HepG2 (cell line): Measurements from ENCODE around the gene EPS8. TPM values are rescaled to one million over a fixed set of nuclear protein-coding genes. Genes with fewer than 3 reads are reported as not detected.

Source experiments
- ATAC-seq: fragments of 200-7000 bp; cut with Tn5 transposase; 3 replicates; pipeline ENCODE4 v1.9.1; 2020; ENCODE audit warnings: mild to moderate bottlenecking, moderate library complexity
- BruUV-seq: library from RNA; stranded (reverse); fragments of 400-500 nt; replicated peaks from 2 replicates; lab custom pipeline; 2021; lab: Mats Ljungman, UMichigan
- CTCF ChIA-PET: fragments of 300-600 bp; formaldehyde crosslinking; extraction: SDS; loops from one replicate; lab custom pipeline; 2021; ENCODE audit warnings: low total read pairs, inconsistent platforms, low intra/inter-chr PET ratio; lab: Yijun Ruan, JAX
- POLR2A ChIA-PET: fragments of 350-600 bp; sonication (Branson Sonifier 250); formaldehyde crosslinking; loops from one replicate; lab custom pipeline; 2020; ENCODE audit warnings: antibody characterized with exemption, inconsistent platforms; lab: Yijun Ruan, JAX
- DNase-seq: peaks from one replicate; pipeline ENCODE4 v3.0.0-alpha.2; 2015; ENCODE audit warnings: low spot score
- FAIRE-seq: peaks from 3 replicates; lab custom pipeline; 2011; peaks lifted over from hg19 to GRCh38; lab: Jason Lieb, UNC
- H2AFZ ChIP-seq: one replicate; pipeline ENCODE4 v1.6.1; 2011; ENCODE audit warnings: low read length, inconsistent platforms
- H3K27ac ChIP-seq: fragments of 300-600 bp; 3 replicates; pipeline ENCODE4 v1.8.0; 2011; ENCODE audit warnings: mixed run types, mild to moderate bottlenecking, mixed read lengths, low read length, inconsistent platforms; ENCODE audit not compliant: insufficient read depth; ENCODE audit errors: extremely low read length
- H3K27me3 ChIP-seq, 2 experiments: fragments of 200-600 bp in 1 of 2; 2 replicates in 1 of 2; 3 replicates in 1 of 2; pipeline versions ENCODE4 v1.6.0 to v1.8.0; 2011; ENCODE audit warnings: low read length in 2 of 2, mild to moderate bottlenecking in 2 of 2, moderate library complexity in 2 of 2, inconsistent platforms in 1 of 2; ENCODE audit not compliant: insufficient read depth in 2 of 2, control insufficient read depth in 1 of 2
- H3K36me3 ChIP-seq, 2 experiments: fragments of 200-600 bp in 1 of 2; replicated peaks in 1 of 2; 2 replicates in 1 of 2; 3 replicates in 1 of 2; pipeline versions ENCODE4 v1.5.1 to v1.8.0; 2011; ENCODE audit warnings: low read length in 2 of 2, inconsistent platforms in 1 of 2; ENCODE audit not compliant: insufficient read depth in 2 of 2, control insufficient read depth in 1 of 2
- H3K4me1 ChIP-seq: 2 replicates; pipeline ENCODE4 v1.5.1; 2012; ENCODE audit warnings: low read length, inconsistent platforms; ENCODE audit not compliant: insufficient read depth
- H3K4me2 ChIP-seq: 2 replicates; pipeline ENCODE4 v1.6.0; 2011; ENCODE audit warnings: low read depth, low read length, inconsistent platforms
- H3K4me3 ChIP-seq, 3 experiments: fragments of 200-600 bp in 1 of 3; sonication (generic), shearing (Covaris generic) in 1 of 3; replicated peaks in 1 of 3; 2 replicates each; pipeline ENCODE4 v1.5.1; 2011 to 2016; ENCODE audit warnings: low read length in 3 of 3, inconsistent platforms in 2 of 3, low read depth in 2 of 3, mild to moderate bottlenecking in 2 of 3, control low read depth in 1 of 3, mixed read lengths in 1 of 3; ENCODE audit not compliant: insufficient read depth in 1 of 3
- H3K79me2 ChIP-seq: one replicate; pipeline ENCODE4 v1.6.1; 2011; ENCODE audit warnings: low read length, inconsistent platforms; ENCODE audit not compliant: insufficient read depth
- H3K9ac ChIP-seq: 2 replicates; pipeline ENCODE4 v1.6.0; 2011; ENCODE audit warnings: mild to moderate bottlenecking, low read depth, low read length, inconsistent platforms; ENCODE audit not compliant: insufficient read depth
- H3K9me3 ChIP-seq: 2 replicates; pipeline ENCODE4 v1.5.1; 2012; ENCODE audit warnings: mild to moderate bottlenecking, low read length
- H4K20me1 ChIP-seq: 2 replicates; pipeline ENCODE4 v1.6.0; 2011; ENCODE audit warnings: inconsistent platforms, mild to moderate bottlenecking, low read length, moderate library complexity; ENCODE audit not compliant: insufficient read depth
- GABPB1 ChIP-seq: IDR thresholded peaks from 2 replicates; pipeline ENCODE4 v1.6.1; 2016; ENCODE audit warnings: mild to moderate bottlenecking, missing genetic modification reagents, moderate library complexity, missing compliant biosample characterization
- GMEB1 ChIP-seq: sonication (generic); formaldehyde crosslinking; IDR thresholded peaks from 2 replicates; pipeline ENCODE4 v1.5.1; 2020; ENCODE audit warnings: missing genetic modification reagents, mild to moderate bottlenecking, borderline replicate concordance
- GRHL1 ChIP-seq: sonication (generic); formaldehyde crosslinking; conservative IDR thresholded peaks from 2 replicates; pipeline ENCODE4 v1.8.0; 2022; ENCODE audit warnings: missing genetic modification reagents
- RELA ChIP-seq: sonication (generic); formaldehyde crosslinking; IDR thresholded peaks from 2 replicates; pipeline ENCODE4 v1.4.0; 2020; ENCODE audit warnings: missing genetic modification reagents
- SKI ChIP-seq: fragments of 450-650 bp; IDR thresholded peaks from one replicate; pipeline ENCODE4 v1.6.1; 2018; ENCODE audit warnings: mild to moderate bottlenecking; ENCODE audit not compliant: partially characterized antibody
- YEATS4 ChIP-seq: sonication (generic); formaldehyde crosslinking; IDR thresholded peaks from 2 replicates; pipeline ENCODE4 v1.4.0; 2020; ENCODE audit warnings: missing genetic modification reagents, borderline replicate concordance
- ZNF550 ChIP-seq: sonication (generic); formaldehyde crosslinking; IDR thresholded peaks from 2 replicates; pipeline ENCODE4 v1.4.0; 2020; ENCODE audit warnings: mild to moderate bottlenecking, missing genetic modification reagents, borderline replicate concordance
- ZNF577 ChIP-seq: sonication (generic); formaldehyde crosslinking; IDR thresholded peaks from 2 replicates; pipeline ENCODE4 v1.4.0; 2020; ENCODE audit warnings: mild to moderate bottlenecking, low read depth, missing genetic modification reagents, borderline replicate concordance
- ZNF609 ChIP-seq: sonication (generic); formaldehyde crosslinking; IDR thresholded peaks from 2 replicates; pipeline ENCODE4 v1.4.0; 2020; ENCODE audit warnings: mild to moderate bottlenecking, missing genetic modification reagents, borderline replicate concordance
- ZNF740 ChIP-seq: sonication (generic); formaldehyde crosslinking; IDR thresholded peaks from 2 replicates; pipeline ENCODE4 v1.4.0; 2020; ENCODE audit warnings: missing genetic modification reagents
- ZNF792 ChIP-seq: IDR thresholded peaks from 2 replicates; pipeline ENCODE4 v1.6.1; 2016
- ZXDC ChIP-seq: sonication (generic); formaldehyde crosslinking; IDR thresholded peaks from 2 replicates; pipeline ENCODE4 v1.5.0; 2020; ENCODE audit warnings: mild to moderate bottlenecking, missing genetic modification reagents
- WGBS: methylation state at CpG from one replicate; pipeline ENCODE4 v1.1.6; 2017; ENCODE audit warnings: low lambda C conversion rate; 5-methylcytosine and 5-hydroxymethylcytosine counted together
- in situ Hi-C: cut with HindIII; loops from 2 replicates; pipeline ENCODE4 v1.10.0; 2017; ENCODE audit warnings: low pct_unique_long_range_greater_than_20kb; ENCODE audit not compliant: extremely low pct_ligation_motif_present
- intact Hi-C: fragments of 100-400 bp; cut with micrococcal nuclease; formaldehyde crosslinking; loops from one replicate; pipeline ENCODE4 v1.10.0; 2022; ENCODE audit not compliant: unreplicated experiment
- polyA plus RNA-seq, 8 experiments: library from polyadenylated mRNA; depleted of rRNA in 3 of 8; stranded (reverse) in 7 of 8; unstranded in 1 of 8; fragments of >200 nt; fragmentation: Illumina TruSeq in 4 of 8; extraction: Trizol in 4 of 8; gene quantifications; 2 replicates each; pipeline versions ENCODE4 v1.2.1 to v1.2.3, GENCODE V29; 2011 to 2016; ENCODE audit warnings: low read depth in 4 of 8, missing spikeins in 1 of 8, mixed read lengths in 1 of 8; ENCODE audit not compliant: insufficient read depth in 1 of 8
- total RNA-seq, 5 experiments: library from RNA; depleted of rRNA; stranded (reverse); fragments of >200 nt; fragmentation: Illumina TruSeq; extraction: Trizol; gene quantifications; 2 replicates each; pipeline ENCODE4 v1.2.3, GENCODE V29; 2016; ENCODE audit warnings: low read depth in 1 of 5

Gene EPS8
- total and polyA plus RNA-seq, 2 of the 13 experiments (the other 11 are each of a cell fraction or from before 2014, with no cell fraction given), result 37.1 to 43.4 TPM

GRCh38 chr12:15705606-15706005, 83.6 kb downstream of the EPS8 start (continued):
- TF ChIP-seq YEATS4, result no peak
- TF ChIP-seq ZXDC (CRISPR knock-in tag), result no peak
- TF ChIP-seq RELA, result no peak

GRCh38 chr12:15702276-15702675, 86.9 kb downstream of the EPS8 start:
- 97% methylated on average over 2 of the region's 2 CpGs for WGBS
- H2AFZ ChIP-seq, result no peak overlapping the region
- ATAC-seq (no peak), DNase-seq (no peak), FAIRE-seq (no peak)
- H3K4me2 ChIP-seq, result no peak overlapping the region
- no peaks in the 10 kb centered on the region for H3K9me3 ChIP-seq
- H3K79me2 ChIP-seq, result peaks cover 46% of the 10 kb centered on the region
- no peak overlapping the region for H3K9ac ChIP-seq
- H3K27ac ChIP-seq, result no peak overlapping the region
- CTCF ChIA-PET, result no interaction called here
- no TSS peak for BruUV-seq
- intact Hi-C loops, result no loop called here
- H3K36me3 ChIP-seq, result no peaks in the 10 kb centered on the region
- POLR2A ChIA-PET, result no interaction called here
- no peaks in the 10 kb centered on the region for H4K20me1 ChIP-seq
- in situ Hi-C loops, result no loop called here
- no peak overlapping the region for H3K4me3 ChIP-seq
- no peaks in the 10 kb centered on the region for H3K27me3 ChIP-seq
- H3K4me1 ChIP-seq, result peaks cover 28% of the 10 kb centered on the region
- TF ChIP-seq ZNF609 (no peak), ZNF577 (CRISPR knock-in tag) (no peak), GABPB1 (CRISPR knock-in tag) (no peak), SKI (no peak), GRHL1 (CRISPR knock-in tag) (no peak), ZNF550 (CRISPR knock-in tag) (no peak), ZNF792 (no peak), GMEB1 (no peak), ZNF740 (CRISPR knock-in tag) (no peak)
